GM12801 (cell line): ENCODE data around the gene LAMB4.

Source experiments
- CTCF ChIP-seq: IDR thresholded peaks from one replicate; pipeline ENCODE4 v1.5.1; 2011; ENCODE audit warnings: control low read depth; ENCODE audit not compliant: insufficient read length; ENCODE audit errors: extremely low read depth

Gene LAMB4

GRCh38 chr7:108055611-108056021, 74.5 kb downstream of the LAMB4 start:
- no peak for TF ChIP-seq CTCF

- TF ChIP-seq CTCF, result no peak
These were observed 75.6 kb downstream of the LAMB4 start for GRCh38 chr7:108054537-108054936.

- TF ChIP-seq CTCF, result no peak
These were observed 76.9 kb downstream of the LAMB4 start for GRCh38 chr7:108053250-108053649.

GRCh38 chr7:108051454-108051853, 78.7 kb downstream of the LAMB4 start:
- no peak for TF ChIP-seq CTCF

- TF ChIP-seq CTCF, result no peak
These were observed 80.2 kb downstream of the LAMB4 start for GRCh38 chr7:108049962-108050361.

GRCh38 chr7:108048422-108048821, 81.7 kb downstream of the LAMB4 start:
- no peak for TF ChIP-seq CTCF

GRCh38 chr7:108046952-108047506, 83.1 kb downstream of the LAMB4 start:
- TF ChIP-seq CTCF, result no peak
